DMS153 treated with DMSO at 0.1 percent for 48 hours (cell line): ENCODE data around the gene NLRC3.

ENCODE experiments used
- DNase-seq: peaks from one replicate; lab custom pipeline; 2025; ENCODE audit not compliant: unreplicated experiment; lab: John Stamatoyannopoulos, UW

The NLRC3 gene

DNA sequence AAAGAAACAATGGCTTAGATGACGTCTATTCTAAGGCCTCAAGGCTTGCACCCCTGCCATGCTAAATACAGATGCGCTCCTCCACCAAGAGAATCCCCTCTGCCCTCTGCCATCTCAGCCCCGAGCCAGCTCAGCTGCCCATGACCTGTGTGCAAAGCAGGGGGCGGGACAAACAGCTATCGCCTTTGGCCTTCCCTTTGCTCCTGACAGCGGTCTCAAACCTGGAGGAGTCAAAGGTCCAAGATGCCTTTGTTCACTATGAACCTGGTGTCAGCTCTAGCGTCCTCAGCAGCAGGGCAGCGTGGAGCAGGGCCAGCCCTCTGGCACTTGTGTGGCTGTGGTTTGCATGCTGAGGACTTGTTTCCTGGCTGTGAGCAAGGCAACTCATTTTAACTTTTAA lies 21.9 kb upstream of the NLRC3 start:
- no peak for DNase-seq

DNA sequence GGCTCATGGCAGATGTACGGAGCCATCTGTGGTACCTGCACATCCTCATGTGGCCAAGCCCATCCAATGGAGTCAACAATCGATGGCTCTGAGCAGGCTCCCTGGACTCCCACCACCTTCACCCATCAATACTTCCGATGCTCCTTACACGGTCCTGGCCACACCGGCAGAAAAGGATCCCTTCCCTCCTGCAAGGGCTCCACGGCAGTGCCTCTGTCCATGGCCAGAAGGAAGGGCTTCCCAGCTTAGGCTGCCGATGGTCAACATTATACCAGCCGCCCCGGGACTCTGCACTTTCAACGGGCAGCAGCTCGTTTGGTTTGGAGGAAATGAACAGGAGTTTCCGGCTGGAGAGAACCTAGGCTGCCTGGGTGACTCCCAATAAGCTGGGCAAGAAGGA lies 21.0 kb upstream of the NLRC3 start:
- no peak for DNase-seq

DNA sequence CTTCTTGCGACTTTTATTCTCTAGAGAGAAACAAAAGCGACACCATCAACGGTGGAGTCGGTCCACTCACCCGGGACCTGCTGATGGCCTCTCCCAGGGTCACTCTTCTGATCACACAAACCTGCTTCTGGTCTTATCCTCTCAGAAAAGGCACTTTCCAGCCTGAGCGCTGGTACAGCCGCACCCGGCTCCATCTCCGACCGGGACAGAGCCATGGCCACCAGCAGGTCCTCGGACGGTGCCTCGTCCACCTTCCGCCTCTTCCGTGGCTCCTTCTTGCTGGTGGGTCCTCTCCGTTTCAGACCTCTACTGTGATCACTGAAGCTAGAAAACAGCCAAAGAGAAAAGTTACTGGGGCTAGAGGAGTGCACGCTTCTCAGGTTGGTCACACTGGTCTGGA lies 20.5 kb upstream of the NLRC3 start:
- DNase-seq: no peak

DNA sequence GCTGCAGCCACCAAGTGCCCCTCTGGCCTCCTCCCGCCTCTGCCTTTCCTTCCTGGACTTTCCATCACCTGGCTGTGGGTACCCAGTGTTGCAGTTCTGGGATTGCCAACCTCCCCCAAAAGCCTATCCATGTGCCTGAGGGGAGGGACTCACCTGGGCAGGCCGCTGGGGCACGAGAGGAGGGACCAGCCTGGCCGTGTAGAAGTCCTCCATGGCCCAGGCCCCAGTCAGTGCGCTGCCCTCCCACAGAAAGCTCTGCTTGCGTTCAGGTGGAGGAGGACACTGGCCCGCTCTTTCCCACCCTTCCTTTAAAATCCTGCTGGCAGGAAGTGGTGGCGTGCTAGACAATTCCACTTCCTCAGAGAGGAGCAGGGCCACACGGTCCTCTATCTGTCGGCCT lies 20.0 kb upstream of the NLRC3 start:
- DNase-seq: no peak

DNA sequence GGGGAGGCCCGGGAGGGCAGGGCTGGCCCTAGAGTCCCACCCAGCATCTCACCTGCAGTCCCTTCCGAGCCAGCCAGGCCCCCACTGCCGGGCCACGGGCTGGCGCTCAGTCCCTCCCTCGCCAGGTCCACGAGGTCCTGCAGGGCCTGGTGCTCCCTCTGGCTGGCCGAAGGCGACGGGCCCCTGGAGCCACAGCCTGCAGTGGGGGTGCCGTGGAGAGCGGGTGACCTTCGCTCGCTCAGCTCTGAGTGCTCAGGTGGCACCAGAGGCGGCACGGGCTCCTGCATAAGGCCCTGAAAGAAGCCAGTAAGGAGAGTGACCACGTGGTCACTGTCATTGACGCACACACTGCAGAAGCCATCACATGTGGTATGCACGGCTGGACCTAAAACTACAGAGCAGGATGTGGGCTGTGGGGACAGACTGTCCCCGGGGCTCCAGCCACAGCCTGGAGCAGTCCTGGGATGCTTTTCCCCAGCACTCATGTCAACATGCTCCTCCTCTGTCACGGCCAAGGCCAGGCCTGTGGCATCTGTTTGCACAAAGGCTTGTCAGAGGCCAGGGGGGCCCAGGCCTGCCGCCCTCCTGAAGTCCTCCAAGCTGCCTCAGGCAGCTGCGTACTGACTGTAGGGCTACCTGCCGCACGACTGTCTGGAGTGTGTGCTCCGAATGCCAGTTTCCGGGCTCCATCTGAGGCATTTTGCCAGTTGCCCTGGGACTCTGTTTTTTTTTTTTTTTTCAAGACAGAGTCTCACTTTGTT lies 19.1 kb upstream of the NLRC3 start:
- no peak for DNase-seq

DNA sequence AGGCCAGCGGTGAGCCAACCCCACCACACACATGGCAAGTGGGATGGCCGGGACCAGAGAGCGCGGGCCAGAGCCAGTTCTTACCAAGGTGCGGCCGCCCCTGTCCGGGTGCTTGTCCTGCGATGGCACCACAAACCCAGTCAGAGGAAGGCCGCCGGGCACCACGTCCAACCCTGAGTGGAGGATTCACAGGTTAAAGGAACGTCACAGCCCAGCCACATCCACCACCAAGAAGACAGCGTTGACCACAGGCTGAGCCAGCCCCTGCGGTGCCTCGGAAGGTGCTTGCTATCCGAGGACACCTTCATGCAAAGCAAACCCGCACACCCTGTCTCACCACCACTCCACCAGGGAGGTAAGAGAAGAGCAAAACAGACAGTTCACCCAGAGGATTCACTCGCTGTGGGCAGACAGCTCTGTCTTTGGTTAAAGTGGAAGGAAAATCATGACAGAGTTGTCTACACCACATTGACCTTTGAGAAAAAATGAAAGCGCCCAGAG lies 18.4 kb upstream of the NLRC3 start:
- DNase-seq: no peak

DNA sequence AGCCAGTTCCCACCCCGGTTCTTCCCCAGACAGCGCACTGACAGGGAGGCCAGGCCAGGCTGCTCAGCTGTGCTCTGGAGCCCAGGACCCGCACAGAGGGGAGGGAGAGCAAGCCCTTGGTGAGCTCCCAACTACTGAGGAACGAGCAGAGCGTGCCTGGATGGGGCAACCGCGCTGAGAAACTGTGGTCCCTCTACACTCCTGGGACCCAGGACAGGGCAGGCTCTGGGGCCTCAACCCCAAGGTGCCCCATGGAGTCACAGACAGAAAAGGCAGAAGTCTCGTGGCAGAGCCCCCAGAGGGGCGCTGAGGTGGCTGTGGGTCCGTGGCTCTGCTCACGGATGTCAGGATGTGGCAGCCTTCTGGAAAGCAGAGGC lies 17.9 kb upstream of the NLRC3 start:
- no peak for DNase-seq

DNA sequence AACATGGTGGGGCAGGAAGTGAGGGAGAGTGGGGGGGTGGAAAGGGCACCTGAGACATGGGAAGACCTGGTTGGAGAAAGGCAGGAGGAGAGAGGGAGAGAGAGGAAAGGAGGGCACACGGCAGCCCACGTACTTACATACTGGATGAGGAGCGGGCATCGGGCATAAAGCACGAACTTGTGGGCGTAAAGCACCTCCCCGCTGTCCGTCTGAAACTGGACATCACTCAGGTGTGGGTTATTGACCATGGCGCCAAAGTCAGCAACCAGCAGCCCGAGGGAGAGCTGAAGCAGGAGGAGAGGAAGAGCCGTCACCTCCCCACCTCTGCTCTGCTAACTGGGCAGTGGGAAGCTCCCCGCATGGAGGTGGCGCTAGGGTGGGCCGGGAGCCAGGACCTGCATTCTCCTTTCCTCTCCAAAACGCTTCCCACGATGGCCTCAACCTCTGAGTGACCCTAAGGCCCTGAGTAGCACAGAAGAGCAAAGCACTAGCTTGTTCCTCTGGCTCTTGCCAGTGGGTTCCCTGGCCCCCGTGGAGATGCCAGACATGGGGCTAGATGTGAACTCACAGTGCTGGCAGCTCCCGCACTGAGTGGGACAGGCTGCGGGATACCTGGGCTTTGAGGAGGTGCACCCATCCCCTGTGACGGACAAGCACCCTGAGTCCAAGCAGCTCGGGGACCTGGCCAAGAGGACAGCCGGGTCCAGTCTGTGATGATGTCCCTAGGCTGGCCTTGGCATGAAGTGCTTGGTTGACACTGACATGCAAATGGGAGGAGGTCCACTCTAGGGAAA lies 17.3 kb upstream of the NLRC3 start:
- no peak for DNase-seq

DNA sequence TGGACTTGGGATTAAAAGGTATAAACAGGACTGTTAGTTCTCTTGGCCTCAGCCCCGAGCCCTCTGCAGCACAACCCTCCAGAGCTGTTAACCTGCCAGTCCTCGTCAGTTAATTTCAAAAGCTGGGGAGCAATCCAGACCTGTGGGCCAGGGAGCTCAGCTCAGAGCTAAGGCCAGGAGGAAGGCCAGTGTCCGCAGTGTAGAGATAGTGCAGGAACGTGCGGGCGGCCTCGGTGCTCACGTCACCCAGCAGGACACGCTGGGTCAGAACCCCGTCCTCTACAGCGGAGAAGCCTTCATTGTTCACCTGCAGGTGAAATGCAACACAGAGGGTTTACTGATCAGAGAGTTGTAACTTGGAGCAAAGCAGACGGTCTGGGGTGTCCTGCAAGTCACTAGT lies 15.4 kb upstream of the NLRC3 start:
- DNase-seq: no peak

DNA sequence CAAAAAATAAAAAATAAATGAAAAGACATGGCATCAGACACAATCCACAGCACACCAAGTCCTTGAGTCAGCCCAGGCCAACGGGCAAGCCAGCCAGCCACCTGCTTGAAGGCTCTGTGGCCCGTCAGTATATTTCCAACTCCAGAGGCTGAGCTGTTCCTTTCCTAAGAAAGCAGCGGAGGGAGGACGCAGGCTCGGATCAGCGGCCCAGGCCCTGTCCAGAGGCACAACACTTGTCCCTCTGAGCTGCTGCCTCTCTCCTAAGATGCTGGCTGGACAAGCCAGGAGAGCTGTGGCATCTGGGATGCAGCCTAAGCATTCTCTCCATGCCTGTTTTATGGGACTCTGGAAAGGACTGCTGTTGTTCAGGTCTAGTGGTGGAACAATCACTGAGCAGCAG lies 14.8 kb upstream of the NLRC3 start:
- DNase-seq: no peak

DNA sequence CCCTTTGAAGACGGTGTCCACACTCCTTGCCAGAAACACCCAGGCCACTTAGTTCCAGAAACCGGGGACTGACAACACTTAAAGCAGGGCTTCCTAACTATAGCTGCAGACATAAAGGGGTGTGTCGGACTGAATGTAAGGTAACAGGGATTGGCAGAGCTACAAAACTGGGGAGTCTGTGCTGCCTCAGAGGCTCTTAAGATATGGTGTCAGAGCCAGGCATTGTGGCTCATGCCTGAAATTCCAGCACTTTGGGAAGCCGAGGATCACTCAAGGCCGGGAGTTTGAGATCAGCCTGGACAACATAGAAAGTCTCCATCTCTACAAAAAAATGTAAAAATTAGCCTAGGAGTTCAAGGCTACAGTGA lies 14.2 kb upstream of the NLRC3 start:
- no peak for DNase-seq

DNA sequence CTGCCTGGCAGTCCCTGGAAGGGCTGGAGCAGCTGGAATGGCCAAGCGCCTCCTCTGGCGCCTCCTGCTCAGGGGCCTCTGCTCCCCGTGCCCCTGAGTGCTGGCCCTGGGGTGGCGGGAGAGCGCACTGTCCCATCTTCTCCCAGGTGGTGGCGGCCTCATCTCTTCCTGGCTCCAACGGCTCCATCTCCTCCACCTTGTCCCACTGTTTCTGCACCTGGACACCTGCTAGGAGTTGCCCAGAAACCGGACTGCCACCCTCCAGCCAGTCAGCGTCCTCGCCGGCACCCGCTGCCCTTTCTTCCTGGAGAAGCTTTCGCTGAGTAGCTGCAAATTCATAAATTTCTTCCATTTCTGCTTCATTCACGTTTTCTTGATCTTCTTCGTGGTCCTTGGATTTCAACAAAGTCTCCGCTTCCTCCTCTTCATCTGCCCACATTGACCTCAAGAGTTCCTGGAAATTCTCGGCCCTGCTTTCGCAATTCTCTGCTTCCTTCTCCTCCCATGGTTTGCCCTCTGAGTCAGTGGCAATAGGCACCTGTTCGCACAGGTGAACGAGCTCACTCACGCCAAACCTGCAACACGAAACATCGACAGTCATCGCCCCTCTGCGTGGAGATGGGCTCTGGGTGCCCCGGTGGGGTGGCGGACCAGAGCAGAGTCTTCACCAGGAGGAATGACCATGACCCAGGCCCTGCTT lies 13.7 kb upstream of the NLRC3 start:
- DNase-seq: no peak

DNA sequence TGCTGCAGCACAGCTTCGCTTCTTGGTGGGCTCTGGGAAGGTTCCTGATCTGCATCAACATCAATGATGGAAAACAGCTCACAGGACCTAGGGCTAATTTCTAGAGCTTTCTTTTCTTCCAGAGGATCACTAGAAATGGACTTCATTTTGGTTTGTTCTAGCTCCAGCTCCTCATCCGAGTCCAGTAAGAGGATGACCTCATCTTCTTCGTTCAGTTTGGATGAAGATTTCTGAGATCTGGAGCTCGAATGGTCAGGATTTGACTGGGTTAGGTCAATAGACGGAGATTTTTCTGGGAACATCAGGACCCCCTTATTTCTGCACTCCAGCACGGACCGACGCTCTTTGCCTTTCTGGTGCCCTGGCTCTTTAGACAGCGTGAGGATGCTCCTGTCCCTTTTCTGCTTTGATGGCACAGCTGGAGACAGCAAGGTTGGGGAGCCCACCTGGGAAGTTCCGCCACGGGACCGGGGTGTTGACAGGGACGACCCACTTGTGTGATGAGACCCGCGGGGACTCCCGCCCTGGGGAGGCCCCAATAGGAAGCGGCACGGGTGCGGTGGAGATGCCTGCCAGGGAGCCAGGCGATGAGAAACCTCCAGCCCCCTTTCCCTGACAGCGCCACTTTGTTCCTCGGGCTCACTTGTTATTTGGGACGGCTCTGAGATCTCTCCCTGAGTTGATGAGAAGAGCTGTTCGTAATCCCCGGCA lies 12.9 kb upstream of the NLRC3 start:
- DNase-seq: no peak

DNA sequence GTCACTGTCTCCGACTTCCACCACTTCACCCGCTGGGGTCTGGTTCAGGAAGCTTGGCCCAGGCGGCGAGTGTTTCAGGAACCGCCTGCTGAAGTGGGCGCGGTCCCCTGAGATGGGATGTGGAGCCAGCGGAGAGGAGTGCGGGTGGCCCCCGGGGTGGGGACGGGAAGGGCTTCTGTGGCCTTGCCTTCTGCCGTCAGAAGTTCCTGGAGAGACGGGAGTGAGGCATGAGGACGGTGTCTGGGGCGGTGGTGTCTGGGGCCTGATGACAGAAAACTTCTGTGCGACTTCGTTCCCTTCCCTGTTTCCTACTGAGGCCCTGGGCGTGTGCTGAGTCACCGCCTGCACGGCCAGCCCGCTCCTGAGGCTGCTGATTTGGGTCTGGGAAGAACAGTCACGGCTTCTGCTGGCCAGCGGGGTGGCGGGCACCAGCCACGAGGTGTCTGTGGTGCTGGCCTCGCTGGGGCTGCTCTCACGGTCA lies 12.3 kb upstream of the NLRC3 start:
- DNase-seq: no peak

DNA sequence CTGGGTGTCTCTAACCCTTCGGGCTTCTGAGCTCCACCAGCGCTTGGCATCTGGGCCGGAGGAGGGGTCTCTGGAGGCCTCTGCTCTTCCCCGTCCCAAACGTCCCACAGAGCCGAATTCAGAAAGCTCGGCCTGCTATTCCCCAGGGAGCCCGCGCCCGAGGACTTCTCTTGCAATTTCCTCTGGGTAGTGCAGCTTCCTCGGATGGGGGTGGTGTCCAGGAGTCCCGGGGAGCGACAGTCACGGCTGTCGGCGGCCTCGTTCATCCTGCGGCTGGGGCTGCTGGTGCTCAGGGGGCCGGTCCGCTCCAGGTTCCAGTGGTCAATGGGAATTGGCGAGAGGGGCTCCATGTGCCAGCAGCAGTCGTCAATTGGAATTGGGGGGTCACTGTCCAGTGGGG lies 11.8 kb upstream of the NLRC3 start:
- no peak for DNase-seq

DNA sequence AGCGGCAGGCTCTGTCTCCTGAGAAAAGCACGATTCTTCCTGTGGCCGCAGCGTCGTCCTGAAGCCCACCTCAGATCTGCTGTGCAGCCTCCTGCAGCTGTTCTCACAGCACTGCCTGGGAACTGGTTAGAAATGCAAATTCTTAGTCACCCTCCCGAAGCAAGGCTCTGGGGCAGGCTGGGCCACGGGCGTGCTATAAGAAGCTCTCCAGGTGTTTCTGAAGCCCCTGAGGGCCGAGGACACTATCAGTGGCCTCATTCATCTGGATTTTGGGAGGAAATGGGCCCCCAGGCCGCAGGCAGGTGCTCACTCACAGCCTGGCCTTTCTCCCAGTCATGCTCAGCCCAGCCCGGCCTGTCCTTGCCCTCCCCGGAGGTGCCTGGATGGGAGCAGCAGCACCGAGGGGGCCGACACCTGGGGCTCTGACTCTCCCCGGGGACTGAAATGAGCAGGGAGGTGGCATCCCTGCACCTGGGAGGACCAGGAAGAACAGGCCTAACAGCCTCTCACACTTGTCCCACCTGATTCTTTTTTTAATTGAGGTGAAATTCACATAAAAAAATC lies 10.4 kb upstream of the NLRC3 start:
- no peak for DNase-seq

DNA sequence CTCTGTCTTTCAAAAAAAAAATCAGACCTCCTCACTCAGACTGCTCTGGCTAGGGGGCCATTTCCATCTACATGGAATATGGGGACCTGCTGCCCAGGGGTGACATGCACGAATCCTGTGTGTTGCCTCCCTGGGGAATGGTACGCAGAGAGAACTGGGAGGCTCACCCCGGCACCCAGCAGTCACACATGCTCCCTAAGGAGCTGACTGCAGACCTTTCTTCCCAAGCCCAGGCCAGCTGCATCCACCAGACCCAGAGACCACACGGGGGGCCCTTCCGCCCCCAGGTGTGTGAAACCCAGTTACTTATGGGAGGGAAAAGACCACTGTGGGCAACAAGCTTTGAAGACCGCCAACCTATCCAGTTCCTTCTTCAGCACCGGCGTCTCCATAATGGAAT lies 7.2 kb upstream of the NLRC3 start:
- DNase-seq: no peak

DNA sequence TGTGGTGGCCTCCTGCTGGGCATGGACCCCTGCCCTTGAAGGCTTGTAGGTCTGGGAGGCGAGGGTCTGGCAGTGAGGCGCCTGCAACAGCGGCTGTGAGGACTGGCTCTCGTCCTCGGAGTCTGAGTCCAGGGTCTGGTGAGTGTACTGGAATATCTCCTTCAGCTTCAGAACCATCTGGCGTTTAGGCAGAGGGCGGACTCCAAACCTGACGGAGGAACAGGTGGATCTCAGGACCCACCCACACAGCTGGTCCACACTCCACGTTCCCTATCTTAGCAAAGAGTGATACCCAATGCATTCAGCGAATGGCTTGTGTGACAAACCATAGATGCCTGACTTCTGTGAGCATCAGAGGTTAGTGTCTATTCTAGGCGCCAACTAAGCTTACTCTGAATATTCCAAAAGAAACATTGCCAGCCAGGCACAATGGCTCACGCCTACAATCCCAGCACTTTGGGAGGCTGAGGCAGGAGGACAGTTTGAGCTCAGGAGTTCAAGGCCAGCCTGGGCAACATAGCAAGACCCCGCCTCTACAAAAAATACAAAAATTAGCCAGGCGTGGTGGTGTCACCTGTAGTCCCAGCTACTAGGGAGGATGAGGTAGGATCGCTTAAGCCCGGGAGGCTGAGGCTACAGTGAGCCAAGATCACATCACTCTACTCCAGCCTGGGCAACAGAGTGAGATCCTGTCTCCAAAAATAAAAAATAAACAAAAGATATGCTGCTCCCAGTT lies 6.3 kb upstream of the NLRC3 start:
- DNase-seq: no peak

DNA sequence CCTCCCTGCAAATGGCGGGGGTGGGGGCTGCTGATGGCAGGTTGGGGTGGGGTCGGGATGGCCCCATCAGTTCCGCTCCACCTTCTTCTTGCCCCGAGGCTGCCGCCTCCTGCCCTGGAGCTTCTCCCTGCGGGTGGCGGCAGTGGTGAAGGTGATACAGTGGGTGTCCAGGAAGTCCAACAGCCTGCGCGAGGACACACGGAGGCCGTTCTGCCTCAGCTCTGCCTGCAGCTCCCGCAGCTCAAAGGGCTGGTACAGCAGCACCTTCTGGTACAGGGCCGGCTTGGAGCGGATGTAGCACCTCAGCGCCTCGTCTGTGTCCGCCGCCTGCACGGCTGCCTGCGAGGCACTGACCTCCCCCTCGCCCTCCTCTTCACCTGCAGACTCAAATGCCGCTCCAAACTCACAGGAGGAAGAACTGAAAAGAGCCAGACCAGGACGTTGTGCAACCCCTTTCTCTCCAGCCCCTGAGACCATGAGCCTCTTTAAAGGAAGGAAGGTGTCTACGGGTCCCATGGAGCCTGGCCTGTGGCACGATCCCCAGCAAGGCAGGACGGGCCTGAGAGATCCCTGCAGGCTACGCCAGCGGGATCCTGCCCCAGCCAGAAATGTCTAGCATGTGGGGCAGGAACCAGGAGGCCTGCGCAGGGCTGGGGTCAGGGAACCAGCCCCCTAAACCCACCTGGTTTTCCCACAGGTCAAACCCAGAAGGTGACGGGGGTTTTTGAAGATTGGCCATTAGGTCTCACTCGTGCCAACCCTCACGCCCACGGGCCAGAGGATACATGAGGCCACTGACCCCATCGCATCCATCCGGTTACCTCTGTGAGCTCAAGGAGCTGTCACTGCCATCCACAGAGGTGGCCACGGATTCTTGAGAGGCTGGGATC lies 5.3 kb upstream of the NLRC3 start:
- no peak for DNase-seq
